NCI-H82 treated with DMSO at 0.1 percent for 48 hours (cell line): ENCODE data around the gene EXOC7.
"Not testable (repeated sequence)": the region's sequence is repeated elsewhere in the genome, so short reads cannot be mapped to it uniquely, and the experiment has no call there.

Experiments
- DNase-seq: peaks from one replicate; lab custom pipeline; 2025; ENCODE audit not compliant: unreplicated experiment; lab: John Stamatoyannopoulos, UW

EXOC7 gene

GRCh38 chr17:76088041-76088867 is 15.3 kb downstream of the EXOC7 start:
- no peak for DNase-seq

GRCh38 chr17:76087531-76087930 is 16.1 kb downstream of the EXOC7 start:
- no peak for DNase-seq

GRCh38 chr17:76086384-76086783 is 17.2 kb downstream of the EXOC7 start:
- no peak for DNase-seq

- no peak for DNase-seq
Measured at GRCh38 chr17:76085731-76086366, 17.7 kb downstream of the EXOC7 start.

- no peak for DNase-seq
Measured at GRCh38 chr17:76085066-76085730, 18.4 kb downstream of the EXOC7 start.

GRCh38 chr17:76083536-76084182 is 19.9 kb downstream of the EXOC7 start:
- no peak for DNase-seq

- DNase-seq, result no peak
Measured at GRCh38 chr17:76082326-76083251, 21.0 kb downstream of the EXOC7 start.

GRCh38 chr17:76081295-76082210 is 22.0 kb downstream of the EXOC7 start:
- DNase-seq, result no peak

- no peak for DNase-seq
Measured at GRCh38 chr17:76080768-76081287, 22.8 kb downstream of the EXOC7 start.

GRCh38 chr17:76079956-76080767 is 23.4 kb downstream of the EXOC7 start:
- no peak for DNase-seq

GRCh38 chr17:76079535-76079955 is 24.0 kb downstream of the EXOC7 start:
- DNase-seq, result no peak

- DNase-seq, result no peak
Measured at GRCh38 chr17:76078860-76079534, 24.6 kb downstream of the EXOC7 start, which contains the start of gene ZACN. ZACN (plus strand) TSS chr17:76079182; CDS start chr17:76079265, 83 bp downstream.

GRCh38 chr17:76078370-76078769 is 25.2 kb downstream of the EXOC7 start:
- DNase-seq, result not testable (repeated sequence)

- no peak for DNase-seq
Measured at GRCh38 chr17:76077584-76078110, 25.9 kb downstream of the EXOC7 start.

GRCh38 chr17:76076765-76077583 is 26.6 kb downstream of the EXOC7 start:
- DNase-seq, result no peak

GRCh38 chr17:76076146-76076764 is 27.3 kb downstream of the EXOC7 start:
- DNase-seq, result no peak
